Neural crest cell (in vitro differentiated cells): Measurements from ENCODE around the gene SDR39U1. TPM values are rescaled to one million over a fixed set of nuclear protein-coding genes. Genes with fewer than 3 reads are reported as not detected.

ENCODE experiments used
- DNase-seq: peaks from one replicate; pipeline ENCODE4 v3.0.0; 2021; ENCODE audit warnings: low read depth, mixed read lengths, low spot score
- H3K27ac Mint-ChIP-seq: one replicate; pipeline ENCODE4 v1.8.0; 2021; ENCODE audit warnings: mild to moderate bottlenecking, mixed read lengths; ENCODE audit not compliant: unreplicated experiment
- H3K27me3 Mint-ChIP-seq: 2 replicates; pipeline ENCODE4 v1.8.0; 2021; ENCODE audit warnings: low read depth, mild to moderate bottlenecking, mixed read lengths
- H3K36me3 Mint-ChIP-seq: 2 replicates; pipeline ENCODE4 v1.8.0; 2021; ENCODE audit warnings: low read depth, mild to moderate bottlenecking, mixed read lengths
- H3K4me1 Mint-ChIP-seq: 2 replicates; pipeline ENCODE4 v1.8.0; 2021; ENCODE audit warnings: mixed read lengths
- H3K4me3 Mint-ChIP-seq: one replicate; pipeline ENCODE4 v1.8.0; 2021; ENCODE audit warnings: mild to moderate bottlenecking, mixed read lengths
- H3K9me3 Mint-ChIP-seq: 2 replicates; pipeline ENCODE4 v1.8.0; 2021; ENCODE audit warnings: mixed read lengths
- CTCF ChIP-seq: fragments of 200-600 bp; sonication (generic); conservative IDR thresholded peaks from 2 replicates; pipeline ENCODE4 v1.5.0; 2021; ENCODE audit warnings: antibody characterized with exemption, mild to moderate bottlenecking
- total RNA-seq: library from RNA; stranded (reverse); gene quantifications from 2 replicates; pipeline ENCODE4 v1.2.1, GENCODE V29; 2021

SDR39U1 gene
- total RNA-seq, 1 donor from 2014 or later = 76.7 TPM

GRCh38 chr14:24414077-24414476, 28.5 kb downstream of the SDR39U1 start:
- DNase-seq = no peak
- no peaks in the 10 kb centered on the region for H3K4me1 Mint-ChIP-seq
- H3K27ac Mint-ChIP-seq = peak overlapping the region; percentile 20
- no peaks in the 10 kb centered on the region for H3K36me3 Mint-ChIP-seq
- peaks cover 3% of the 10 kb centered on the region for H3K27me3 Mint-ChIP-seq
- no peak overlapping the region for H3K4me3 Mint-ChIP-seq
- no peaks in the 10 kb centered on the region for H3K9me3 Mint-ChIP-seq
- TF ChIP-seq CTCF = no peak

GRCh38 chr14:24411443-24412389, 30.9 kb downstream of the SDR39U1 start:
- no peaks in the 10 kb centered on the region for H3K36me3 Mint-ChIP-seq
- no peak for DNase-seq
- peak; percentile 72 for TF ChIP-seq CTCF
- H3K27ac Mint-ChIP-seq = no peak overlapping the region
- no peaks in the 10 kb centered on the region for H3K4me1 Mint-ChIP-seq
- H3K9me3 Mint-ChIP-seq = no peaks in the 10 kb centered on the region
- H3K27me3 Mint-ChIP-seq = no peaks in the 10 kb centered on the region
- H3K4me3 Mint-ChIP-seq = no peak overlapping the region

GRCh38 chr14:24409956-24410355, 32.6 kb downstream of the SDR39U1 start:
- no peak overlapping the region for H3K27ac Mint-ChIP-seq
- H3K9me3 Mint-ChIP-seq = no peaks in the 10 kb centered on the region
- DNase-seq = no peak
- H3K36me3 Mint-ChIP-seq = no peaks in the 10 kb centered on the region
- TF ChIP-seq CTCF = no peak
- no peak overlapping the region for H3K4me3 Mint-ChIP-seq
- no peaks in the 10 kb centered on the region for H3K4me1 Mint-ChIP-seq
- H3K27me3 Mint-ChIP-seq = no peaks in the 10 kb centered on the region

- TF ChIP-seq CTCF = no peak
- Mint-ChIP-seq H3K36me3 (no peaks in the 10 kb centered on the region), H3K4me3 (no peak overlapping the region), H3K4me1 (no peaks in the 10 kb centered on the region), H3K9me3 (no peaks in the 10 kb centered on the region), H3K27ac (no peak overlapping the region), H3K27me3 (no peaks in the 10 kb centered on the region)
- DNase-seq = no peak
These were observed 33.4 kb downstream of the SDR39U1 start for GRCh38 chr14:24409192-24409591.

GRCh38 chr14:24408764-24409163, 33.8 kb downstream of the SDR39U1 start:
- no peak for DNase-seq

More at GRCh38 chr14:24408764-24409163, 33.8 kb downstream of the SDR39U1 start:
- Mint-ChIP-seq H3K27me3 (no peaks in the 10 kb centered on the region), H3K4me1 (no peaks in the 10 kb centered on the region), H3K36me3 (no peaks in the 10 kb centered on the region), H3K9me3 (no peaks in the 10 kb centered on the region), H3K4me3 (no peak overlapping the region), H3K27ac (no peak overlapping the region)
- TF ChIP-seq CTCF = no peak
